HepG2 (cell line): ENCODE results near the gene SMAP1. TPM values are rescaled to one million over a fixed set of nuclear protein-coding genes. Genes with fewer than 3 reads are reported as not detected.

Experiments used
- BRF2 ChIP-seq: sonication (generic); formaldehyde crosslinking; IDR thresholded peaks from 2 replicates; pipeline ENCODE4 v1.8.1; 2022; ENCODE audit warnings: mild to moderate bottlenecking, missing genetic modification reagents
- GABPA ChIP-seq, 2 experiments: IDR thresholded peaks; 2 replicates each; pipeline ENCODE4 v1.6.1; 2011 to 2016; ENCODE audit warnings: low read depth in 2 of 2, low read length in 1 of 2, missing biosample characterization in 1 of 2, missing genetic modification characterization in 1 of 2
- NFIB ChIP-seq: sonication (generic); formaldehyde crosslinking; IDR thresholded peaks from 2 replicates; pipeline ENCODE4 v1.9.0; 2021; ENCODE audit warnings: missing genetic modification reagents, mild to moderate bottlenecking, borderline replicate concordance
- PATZ1 ChIP-seq: sonication (generic); formaldehyde crosslinking; IDR thresholded peaks from 2 replicates; pipeline ENCODE4 v1.4.0; 2020; ENCODE audit warnings: missing genetic modification reagents
- TAF15 ChIP-seq: fragments of 200-400 bp; formaldehyde crosslinking; IDR thresholded peaks from one replicate; pipeline ENCODE4 v1.6.1; 2018; ENCODE audit warnings: mild to moderate bottlenecking, low read depth, low read length; ENCODE audit not compliant: poor library complexity, severe bottlenecking
- TP53 ChIP-seq: sonication (generic); formaldehyde crosslinking; conservative IDR thresholded peaks from 2 replicates; pipeline ENCODE4 v1.4.0; 2020; ENCODE audit warnings: missing genetic modification reagents
- ZNF20 ChIP-seq: sonication (generic); formaldehyde crosslinking; IDR thresholded peaks from 2 replicates; pipeline ENCODE4 v1.4.0; 2020; ENCODE audit warnings: mild to moderate bottlenecking, moderate library complexity, missing genetic modification reagents
- ZNF234 ChIP-seq: sonication (generic); formaldehyde crosslinking; conservative IDR thresholded peaks from 2 replicates; pipeline ENCODE4 v1.5.1; 2020; ENCODE audit warnings: mild to moderate bottlenecking, missing genetic modification reagents
- ZNF276 ChIP-seq: sonication (generic); formaldehyde crosslinking; IDR thresholded peaks from 2 replicates; pipeline ENCODE4 v1.4.0; 2020; ENCODE audit warnings: mild to moderate bottlenecking, low read depth, missing genetic modification reagents
- ZNF782 ChIP-seq: sonication (generic); formaldehyde crosslinking; IDR thresholded peaks from 2 replicates; pipeline ENCODE4 v1.4.0; 2020; ENCODE audit warnings: missing genetic modification reagents, mild to moderate bottlenecking, borderline replicate concordance
- polyA plus RNA-seq, 8 experiments: library from polyadenylated mRNA; depleted of rRNA in 3 of 8; stranded (reverse) in 7 of 8; unstranded in 1 of 8; fragments of >200 nt; fragmentation: Illumina TruSeq in 4 of 8; extraction: Trizol in 4 of 8; gene quantifications; 2 replicates each; pipeline versions ENCODE4 v1.2.1 to v1.2.3, GENCODE V29; 2011 to 2016; ENCODE audit warnings: low read depth in 4 of 8, missing spikeins in 1 of 8, mixed read lengths in 1 of 8; ENCODE audit not compliant: insufficient read depth in 1 of 8
- total RNA-seq, 5 experiments: library from RNA; depleted of rRNA; stranded (reverse); fragments of >200 nt; fragmentation: Illumina TruSeq; extraction: Trizol; gene quantifications; 2 replicates each; pipeline ENCODE4 v1.2.3, GENCODE V29; 2016; ENCODE audit warnings: low read depth in 1 of 5
- TF ChIP-seq, protein P1 (sequence below): sonication (generic); formaldehyde crosslinking; IDR thresholded peaks from 2 replicates; pipeline ENCODE4 v1.4.0; 2020; ENCODE audit warnings: missing genetic modification reagents
- TF ChIP-seq, protein P2 (sequence below): sonication (generic); formaldehyde crosslinking; IDR thresholded peaks from 2 replicates; pipeline ENCODE4 v1.4.0; 2020; ENCODE audit warnings: missing genetic modification reagents, borderline replicate concordance
- TF ChIP-seq, protein P3 (sequence below): sonication (generic); formaldehyde crosslinking; IDR thresholded peaks from 2 replicates; pipeline ENCODE4 v1.5.1; 2020; ENCODE audit warnings: mild to moderate bottlenecking, moderate library complexity, missing genetic modification reagents
- TF ChIP-seq, protein P4 (sequence below): sonication (generic); formaldehyde crosslinking; IDR thresholded peaks from 2 replicates; pipeline ENCODE4 v1.4.0; 2020; ENCODE audit warnings: mild to moderate bottlenecking, missing genetic modification reagents, borderline replicate concordance

SMAP1 gene
- total and polyA plus RNA-seq, 2 of the 13 experiments (the other 11 are each of a cell fraction or from before 2014, with no cell fraction given), result 13.4 to 17.8 TPM

DNA sequence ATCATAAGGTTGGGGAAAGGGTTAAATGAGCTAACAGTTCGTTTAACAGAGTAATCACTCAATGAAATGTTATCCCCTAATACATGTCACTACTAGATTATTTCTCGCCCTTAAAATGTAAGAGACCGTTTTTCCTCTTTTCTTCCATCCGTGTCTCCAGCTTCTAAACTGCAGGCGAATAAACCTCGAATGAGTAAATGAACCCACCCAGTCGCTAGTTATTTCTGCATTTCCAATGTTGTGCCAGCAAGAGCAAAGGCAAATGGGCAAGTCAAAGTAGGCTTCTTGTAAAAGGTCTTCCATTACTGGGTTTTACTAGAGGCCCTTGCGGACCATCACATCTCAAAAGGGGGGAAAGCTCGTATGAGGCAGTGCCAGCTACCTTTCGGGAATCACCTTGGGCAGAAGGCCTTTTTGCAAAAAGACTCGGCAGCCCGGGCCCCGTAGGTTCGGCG, 400 bp upstream of the SMAP1 start (continued):
- TF ChIP-seq PATZ1 (CRISPR knock-in tag), result no peak
- TF ChIP-seq, protein P1, sequence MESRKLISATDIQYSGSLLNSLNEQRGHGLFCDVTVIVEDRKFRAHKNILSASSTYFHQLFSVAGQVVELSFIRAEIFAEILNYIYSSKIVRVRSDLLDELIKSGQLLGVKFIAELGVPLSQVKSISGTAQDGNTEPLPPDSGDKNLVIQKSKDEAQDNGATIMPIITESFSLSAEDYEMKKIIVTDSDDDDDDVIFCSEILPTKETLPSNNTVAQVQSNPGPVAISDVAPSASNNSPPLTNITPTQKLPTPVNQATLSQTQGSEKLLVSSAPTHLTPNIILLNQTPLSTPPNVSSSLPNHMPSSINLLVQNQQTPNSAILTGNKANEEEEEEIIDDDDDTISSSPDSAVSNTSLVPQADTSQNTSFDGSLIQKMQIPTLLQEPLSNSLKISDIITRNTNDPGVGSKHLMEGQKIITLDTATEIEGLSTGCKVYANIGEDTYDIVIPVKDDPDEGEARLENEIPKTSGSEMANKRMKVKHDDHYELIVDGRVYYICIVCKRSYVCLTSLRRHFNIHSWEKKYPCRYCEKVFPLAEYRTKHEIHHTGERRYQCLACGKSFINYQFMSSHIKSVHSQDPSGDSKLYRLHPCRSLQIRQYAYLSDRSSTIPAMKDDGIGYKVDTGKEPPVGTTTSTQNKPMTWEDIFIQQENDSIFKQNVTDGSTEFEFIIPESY (CRISPR knock-in tag), result no peak
- no peak for TF ChIP-seq ZNF276 (CRISPR knock-in tag)
- TF ChIP-seq, protein P2, sequence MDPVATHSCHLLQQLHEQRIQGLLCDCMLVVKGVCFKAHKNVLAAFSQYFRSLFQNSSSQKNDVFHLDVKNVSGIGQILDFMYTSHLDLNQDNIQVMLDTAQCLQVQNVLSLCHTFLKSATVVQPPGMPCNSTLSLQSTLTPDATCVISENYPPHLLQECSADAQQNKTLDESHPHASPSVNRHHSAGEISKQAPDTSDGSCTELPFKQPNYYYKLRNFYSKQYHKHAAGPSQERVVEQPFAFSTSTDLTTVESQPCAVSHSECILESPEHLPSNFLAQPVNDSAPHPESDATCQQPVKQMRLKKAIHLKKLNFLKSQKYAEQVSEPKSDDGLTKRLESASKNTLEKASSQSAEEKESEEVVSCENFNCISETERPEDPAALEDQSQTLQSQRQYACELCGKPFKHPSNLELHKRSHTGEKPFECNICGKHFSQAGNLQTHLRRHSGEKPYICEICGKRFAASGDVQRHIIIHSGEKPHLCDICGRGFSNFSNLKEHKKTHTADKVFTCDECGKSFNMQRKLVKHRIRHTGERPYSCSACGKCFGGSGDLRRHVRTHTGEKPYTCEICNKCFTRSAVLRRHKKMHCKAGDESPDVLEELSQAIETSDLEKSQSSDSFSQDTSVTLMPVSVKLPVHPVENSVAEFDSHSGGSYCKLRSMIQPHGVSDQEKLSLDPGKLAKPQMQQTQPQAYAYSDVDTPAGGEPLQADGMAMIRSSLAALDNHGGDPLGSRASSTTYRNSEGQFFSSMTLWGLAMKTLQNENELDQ, result no peak
- TF ChIP-seq, protein P3, sequence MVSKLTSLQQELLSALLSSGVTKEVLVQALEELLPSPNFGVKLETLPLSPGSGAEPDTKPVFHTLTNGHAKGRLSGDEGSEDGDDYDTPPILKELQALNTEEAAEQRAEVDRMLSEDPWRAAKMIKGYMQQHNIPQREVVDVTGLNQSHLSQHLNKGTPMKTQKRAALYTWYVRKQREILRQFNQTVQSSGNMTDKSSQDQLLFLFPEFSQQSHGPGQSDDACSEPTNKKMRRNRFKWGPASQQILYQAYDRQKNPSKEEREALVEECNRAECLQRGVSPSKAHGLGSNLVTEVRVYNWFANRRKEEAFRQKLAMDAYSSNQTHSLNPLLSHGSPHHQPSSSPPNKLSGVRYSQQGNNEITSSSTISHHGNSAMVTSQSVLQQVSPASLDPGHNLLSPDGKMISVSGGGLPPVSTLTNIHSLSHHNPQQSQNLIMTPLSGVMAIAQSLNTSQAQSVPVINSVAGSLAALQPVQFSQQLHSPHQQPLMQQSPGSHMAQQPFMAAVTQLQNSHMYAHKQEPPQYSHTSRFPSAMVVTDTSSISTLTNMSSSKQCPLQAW (CRISPR knock-in tag), result no peak
- no peak for TF ChIP-seq NFIB (CRISPR knock-in tag)
- no peak for TF ChIP-seq GABPA (IDR thresholded peaks at IDR 0.05; ENCODE audit: low read depth, low read length)
- TF ChIP-seq GABPA (CRISPR knock-in tag; IDR thresholded peaks at IDR 0.05; ENCODE audit: low read depth), result no peak
- no peak for TF ChIP-seq TAF15
- no peak for TF ChIP-seq BRF2 (CRISPR knock-in tag)
- no peak for TF ChIP-seq ZNF20 (CRISPR knock-in tag)
- TF ChIP-seq TP53 (CRISPR knock-in tag), result no peak
- TF ChIP-seq ZNF234 (CRISPR knock-in tag), result no peak
- TF ChIP-seq, protein P4, sequence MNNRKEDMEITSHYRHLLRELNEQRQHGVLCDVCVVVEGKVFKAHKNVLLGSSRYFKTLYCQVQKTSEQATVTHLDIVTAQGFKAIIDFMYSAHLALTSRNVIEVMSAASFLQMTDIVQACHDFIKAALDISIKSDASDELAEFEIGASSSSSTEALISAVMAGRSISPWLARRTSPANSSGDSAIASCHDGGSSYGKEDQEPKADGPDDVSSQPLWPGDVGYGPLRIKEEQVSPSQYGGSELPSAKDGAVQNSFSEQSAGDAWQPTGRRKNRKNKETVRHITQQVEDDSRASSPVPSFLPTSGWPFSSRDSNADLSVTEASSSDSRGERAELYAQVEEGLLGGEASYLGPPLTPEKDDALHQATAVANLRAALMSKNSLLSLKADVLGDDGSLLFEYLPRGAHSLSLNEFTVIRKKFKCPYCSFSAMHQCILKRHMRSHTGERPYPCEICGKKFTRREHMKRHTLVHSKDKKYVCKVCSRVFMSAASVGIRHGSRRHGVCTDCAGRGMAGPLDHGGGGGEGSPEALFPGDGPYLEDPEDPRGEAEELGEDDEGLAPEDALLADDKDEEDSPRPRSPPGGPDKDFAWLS (CRISPR knock-in tag), result no peak
- TF ChIP-seq ZNF782 (CRISPR knock-in tag), result no peak
